EL (cell line): ENCODE measurements around the gene CFAP100.

Source experiments
- DNase-seq: peaks from one replicate; pipeline ENCODE4 v3.0.0-alpha.2; 2016

Gene CFAP100

DNA sequence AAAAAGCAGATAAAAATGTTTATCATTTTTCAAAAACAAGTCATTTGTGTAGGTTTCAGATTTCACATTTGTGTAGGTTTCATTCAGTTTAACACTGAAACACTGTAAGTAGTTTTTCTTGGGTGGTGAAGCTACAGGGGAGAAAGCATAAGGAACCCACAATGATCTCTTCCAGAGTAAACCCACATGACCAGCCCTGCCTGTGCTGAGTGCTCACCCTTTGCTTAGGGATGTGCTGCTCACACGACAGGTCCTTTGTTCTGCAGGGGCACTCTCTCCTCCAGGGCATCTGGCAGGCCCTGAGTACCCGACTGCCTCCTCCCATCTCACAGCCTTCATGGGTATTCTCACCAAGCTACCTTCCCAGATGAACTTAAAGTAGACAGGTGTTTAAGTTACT, 52.1 kb downstream of the CFAP100 start:
- DNase-seq = no peak

- DNase-seq = no peak
These were observed 52.9 kb downstream of the CFAP100 start for GRCh38 chr3:126447456-126448106.

DNA sequence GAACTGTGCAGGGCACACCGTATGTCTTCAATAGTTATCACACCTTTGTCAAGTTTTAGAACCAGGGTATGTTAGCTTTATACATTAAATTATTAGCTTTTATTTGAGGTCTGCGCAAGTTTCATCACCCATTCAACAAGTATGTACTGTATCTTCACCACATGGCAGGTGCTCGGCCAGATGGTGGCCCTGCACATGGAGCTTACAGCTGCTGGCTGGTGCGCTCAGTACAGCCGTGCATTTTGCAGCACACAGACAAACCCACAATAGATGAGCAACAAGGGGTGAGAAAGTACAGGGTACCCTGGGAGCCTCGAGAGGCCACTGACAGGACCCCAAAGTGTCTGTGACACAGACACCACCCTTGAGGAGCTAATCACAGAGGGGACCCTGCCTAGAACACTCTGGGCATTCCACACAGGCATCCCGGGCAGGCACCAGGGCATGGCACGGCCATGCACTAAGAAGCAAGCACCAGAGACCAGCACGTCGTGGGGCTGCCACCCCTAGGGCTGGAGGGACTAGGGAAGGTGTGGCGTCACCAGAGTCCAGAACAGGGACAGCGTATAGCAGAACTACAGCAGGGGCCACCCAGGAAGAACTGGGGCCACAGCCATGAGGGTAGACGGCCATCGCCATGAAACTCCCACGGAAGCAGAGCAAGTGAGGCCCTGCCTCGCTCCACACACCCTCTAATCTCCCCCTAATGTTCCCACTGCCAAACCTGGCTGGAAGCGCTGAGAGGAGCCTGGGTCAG, 53.6 kb downstream of the CFAP100 start:
- DNase-seq = no peak

GRCh38 chr3:126448893-126449180, 54.1 kb downstream of the CFAP100 start:
- DNase-seq = no peak

- DNase-seq = no peak
These were observed 54.9 kb downstream of the CFAP100 start for GRCh38 chr3:126449621-126450051.

GRCh38 chr3:126450219-126450618, 55.5 kb downstream of the CFAP100 start:
- no peak for DNase-seq

DNA sequence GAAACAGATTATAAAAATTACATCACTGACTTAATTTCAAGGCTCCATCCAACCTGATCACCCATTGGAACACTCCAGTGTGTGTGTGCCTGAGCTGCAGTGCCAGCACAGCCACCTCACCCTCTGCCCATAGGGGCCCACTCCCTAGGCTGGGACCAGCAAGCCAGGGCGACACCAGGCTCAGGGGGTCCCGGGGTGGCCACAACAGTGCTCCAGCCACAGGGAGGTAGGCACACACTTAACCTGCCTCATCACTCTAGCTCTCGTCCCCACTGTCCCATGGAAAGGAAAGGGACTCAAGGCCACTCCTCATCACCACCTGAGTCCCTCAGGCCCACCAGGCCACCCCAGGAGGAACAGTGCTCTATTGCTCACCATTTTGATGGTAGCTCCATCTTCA, 56.0 kb downstream of the CFAP100 start:
- no peak for DNase-seq

DNA sequence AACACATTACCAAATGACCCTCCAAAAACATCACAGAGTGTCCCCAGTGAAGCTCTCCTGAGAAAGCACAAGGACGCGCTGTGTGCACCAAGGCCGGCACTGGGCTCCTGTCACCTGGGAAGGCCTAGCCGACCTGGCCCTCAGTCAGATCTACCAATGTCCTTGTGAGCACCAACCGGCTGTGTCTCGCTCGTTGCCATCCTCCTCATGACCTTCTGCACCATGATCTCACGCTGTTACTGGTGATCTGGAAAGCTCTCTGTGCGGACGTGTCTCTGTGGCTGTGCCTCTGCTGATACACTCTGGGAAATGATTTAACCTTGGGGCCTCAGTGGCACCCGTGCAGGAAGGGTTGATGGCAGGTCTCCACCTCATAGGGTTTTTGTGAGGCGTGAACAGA, 56.8 kb downstream of the CFAP100 start:
- no peak for DNase-seq

GRCh38 chr3:126452213-126452612, 57.5 kb downstream of the CFAP100 start:
- DNase-seq = no peak

GRCh38 chr3:126454025-126454424, 59.3 kb downstream of the CFAP100 start:
- DNase-seq = no peak

DNA sequence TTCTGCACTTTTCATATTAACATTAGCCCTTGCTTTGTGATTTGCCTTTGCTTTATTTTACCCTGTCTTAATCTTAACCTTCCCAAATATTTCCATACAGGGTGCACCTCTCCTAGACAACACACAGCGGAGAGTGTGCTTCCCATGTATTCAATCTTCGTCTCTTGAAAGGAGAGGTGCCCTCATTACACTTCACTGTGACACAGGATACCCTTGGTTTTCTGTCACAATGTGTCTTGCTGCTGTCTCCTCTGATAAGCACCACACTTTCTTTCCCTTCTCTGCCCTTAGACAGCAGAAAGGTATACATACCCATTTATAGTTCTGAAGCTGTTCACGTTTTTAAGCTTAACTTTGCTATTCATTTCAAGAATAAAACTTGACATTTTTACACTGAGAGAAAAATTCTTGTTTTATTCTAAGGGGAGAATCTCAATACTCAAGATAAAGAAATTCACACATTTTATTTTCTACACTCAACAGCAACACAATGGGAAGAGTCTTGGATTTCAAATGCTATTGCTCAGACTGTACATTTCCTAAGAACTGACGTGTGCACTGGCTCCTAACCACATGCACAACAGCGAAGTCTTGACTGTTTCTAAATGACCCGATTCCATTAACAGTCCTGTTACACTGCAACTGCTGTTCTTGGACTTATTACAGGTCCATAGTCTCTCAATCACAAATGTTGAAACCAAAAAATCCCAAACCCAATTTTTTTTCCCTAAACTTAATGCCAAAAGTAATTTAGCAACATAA, 59.9 kb downstream of the CFAP100 start:
- DNase-seq = no peak

- DNase-seq = no peak
These were observed 61.5 kb downstream of the CFAP100 start for GRCh38 chr3:126456211-126456610.

- no peak for DNase-seq
These were observed 62.2 kb downstream of the CFAP100 start for GRCh38 chr3:126456766-126457388.

DNA sequence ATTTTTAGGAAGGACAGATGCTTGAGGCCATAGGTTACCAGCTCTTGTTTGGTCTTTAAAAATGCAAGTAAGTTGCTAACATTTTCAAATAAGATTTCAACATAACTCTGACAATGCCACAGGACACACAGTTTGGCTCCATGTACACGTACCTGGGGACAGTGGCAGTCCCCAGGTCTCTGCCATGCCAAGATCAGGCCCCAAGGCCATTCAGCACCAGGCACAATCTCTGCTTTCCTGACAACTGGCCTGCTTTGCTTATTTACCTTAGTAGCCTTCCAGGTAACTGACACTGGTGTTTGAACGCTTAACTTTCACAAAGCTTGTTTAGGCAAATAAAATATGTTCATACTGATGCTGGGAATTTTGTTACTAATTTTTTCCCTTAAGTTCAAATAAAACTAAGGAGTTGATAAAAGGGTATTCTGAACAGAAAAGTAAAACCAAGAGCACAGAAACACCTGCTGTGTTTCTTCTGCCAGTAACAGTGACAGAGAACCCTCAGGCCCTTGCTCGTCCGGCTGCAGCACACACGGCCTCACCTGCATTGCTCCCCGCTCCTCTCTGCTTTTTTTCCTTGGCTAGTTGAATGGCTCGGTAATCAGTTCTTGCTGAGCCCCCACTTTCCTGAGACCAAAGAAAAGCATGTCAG, 64.5 kb downstream of the CFAP100 start:
- DNase-seq = no peak

GRCh38 chr3:126459763-126460127, 65.0 kb downstream of the CFAP100 start:
- no peak for DNase-seq

GRCh38 chr3:126460381-126460780, 65.7 kb downstream of the CFAP100 start:
- DNase-seq = no peak

DNA sequence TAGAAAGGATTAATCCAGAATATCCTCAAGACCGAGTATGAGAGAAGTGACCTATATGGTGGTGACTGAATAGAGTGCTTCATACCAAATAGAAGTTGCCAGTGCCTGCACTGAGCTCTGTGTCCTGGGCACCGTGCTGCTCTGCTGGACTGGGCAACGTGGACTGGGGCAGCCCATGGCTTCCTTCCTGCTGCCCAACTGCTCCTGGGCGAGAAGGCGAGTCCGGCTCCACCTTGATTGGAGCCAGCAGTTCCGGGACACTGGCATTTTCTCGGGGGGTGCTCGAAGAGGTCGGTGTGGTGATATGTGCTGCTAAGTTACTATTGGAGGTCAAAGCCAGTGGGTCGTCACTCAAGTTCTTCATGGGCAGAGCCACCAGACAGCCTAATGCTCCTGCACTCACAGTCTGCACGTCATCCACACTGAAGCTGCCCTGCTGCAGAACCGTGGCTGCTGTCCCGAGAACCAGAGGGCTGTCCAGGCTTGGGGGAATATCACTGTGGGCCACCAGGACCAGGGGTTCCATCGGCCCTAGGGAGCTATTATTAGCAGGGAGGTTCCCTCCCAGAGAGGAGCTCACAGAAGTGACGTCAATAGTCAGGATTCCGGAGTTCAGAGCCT, 66.9 kb downstream of the CFAP100 start:
- DNase-seq = no peak

- no peak for DNase-seq
These were observed 68.8 kb downstream of the CFAP100 start for GRCh38 chr3:126463521-126463920.

DNA sequence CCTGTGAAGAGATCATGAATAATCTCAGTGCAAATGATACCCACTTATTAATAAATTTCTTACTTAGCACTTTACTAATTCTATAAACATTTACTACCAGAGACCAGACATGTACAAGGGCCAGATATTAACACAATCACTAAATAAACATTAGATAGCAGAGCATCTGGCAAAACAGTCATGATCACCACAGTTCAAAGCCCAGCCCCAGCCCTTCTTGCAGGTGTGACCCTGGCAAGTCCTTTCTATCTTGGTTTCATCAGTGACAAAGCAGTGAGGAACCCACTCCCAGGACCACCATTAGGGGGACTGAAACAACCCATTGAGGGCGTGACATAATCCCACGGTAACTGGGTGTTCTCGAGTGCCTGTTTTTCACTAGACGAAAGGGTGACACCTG, 69.4 kb downstream of the CFAP100 start:
- DNase-seq = no peak

GRCh38 chr3:126464494-126464893, 69.8 kb downstream of the CFAP100 start:
- DNase-seq = no peak

- DNase-seq = no peak
These were observed 70.3 kb downstream of the CFAP100 start for GRCh38 chr3:126464997-126465396.

GRCh38 chr3:126465928-126466544, 71.3 kb downstream of the CFAP100 start:
- no peak for DNase-seq
